Kidney (tissue), 22 donors: ENCODE data around the gene HDAC10. TPM values are rescaled to one million over a fixed set of nuclear protein-coding genes. Genes with fewer than 3 reads are reported as not detected.

Experiments
- DNase-seq, 5 donors: peaks; one replicate each; pipeline ENCODE4 v3.0.0-alpha.2; 2013 to 2020
- FAIRE-seq: peaks from 2 replicates; lab custom pipeline; 2012; peaks lifted over from hg19 to GRCh38; lab: Jason Lieb, UNC
- H3K27ac ChIP-seq, 2 donors: one replicate each; pipeline ENCODE4 v1.7.0; 2013; ENCODE audit warnings: low read depth in 2 of 2, low read length in 2 of 2, inconsistent platforms in 1 of 2
- H3K27me3 ChIP-seq: one replicate; pipeline ENCODE4 v1.7.1; 2013; ENCODE audit warnings: low read length, inconsistent platforms; ENCODE audit not compliant: control insufficient read depth, insufficient read depth
- H3K36me3 ChIP-seq, 3 donors: one replicate each; pipeline versions ENCODE4 v1.7.0 to v1.7.1; 2013; ENCODE audit warnings: low read length in 3 of 3, control low read depth in 1 of 3, inconsistent platforms in 1 of 3; ENCODE audit not compliant: insufficient read depth in 3 of 3, control insufficient read depth in 2 of 3
- H3K4me1 ChIP-seq, 3 donors: one replicate each; pipeline versions ENCODE4 v1.7.0 to v1.7.1; 2013; ENCODE audit warnings: low read length in 3 of 3, inconsistent platforms in 1 of 3, low read depth in 1 of 3; ENCODE audit not compliant: control insufficient read depth in 2 of 3, insufficient read depth in 2 of 3
- H3K4me3 ChIP-seq, 3 donors: one replicate each; pipeline versions ENCODE4 v1.7.0 to v1.8.1; 2013; ENCODE audit warnings: low read length in 3 of 3, control low read depth in 1 of 3, inconsistent platforms in 1 of 3
- H3K9ac ChIP-seq, 3 donors: one replicate each; pipeline versions ENCODE4 v1.7.0 to v1.7.1; 2013; ENCODE audit warnings: low read length in 3 of 3, control low read depth in 1 of 3, inconsistent platforms in 1 of 3
- H3K9me3 ChIP-seq, 3 donors: one replicate each; pipeline versions ENCODE4 v1.7.0 to v1.7.1; 2013; ENCODE audit warnings: low read length in 3 of 3, control low read depth in 1 of 3, inconsistent platforms in 1 of 3; ENCODE audit not compliant: control insufficient read depth in 2 of 3, insufficient read depth in 1 of 3
- CTCF ChIP-seq: IDR thresholded peaks from 3 replicates; pipeline ENCODE4 v1.5.1; 2012; ENCODE audit warnings: mild to moderate bottlenecking, moderate library complexity, borderline replicate concordance; ENCODE audit not compliant: insufficient read depth; ENCODE audit errors: extremely low read depth
- intact Hi-C: fragments of 100-400 bp; cut with DNase I; formaldehyde crosslinking; loops from one replicate; pipeline ENCODE4 v1.11.1; 2022
- long read RNA-seq, 10 donors: library from polyadenylated mRNA in 1 of 10; unstranded in 1 of 10; transcript quantifications; one replicate each; pipeline ENCODE4 v2.0.0 and lab custom pipeline, GENCODE V29; 2021 to 2026
- polyA plus RNA-seq: library from polyadenylated mRNA; stranded (reverse); fragments of 350-450 nt; fragmentation: Illumina TruSeq; extraction: RNeasy Lipid Tissue Mini Kit (QIAGEN cat#74804); gene quantifications from one replicate; pipeline ENCODE4 v1.2.3, GENCODE V29; 2014; ENCODE audit warnings: low read depth, low replicate concordance; ENCODE audit not compliant: insufficient read depth
- total RNA-seq: library from RNA; stranded (reverse); fragmentation: NEBNext Ultra II Directional; extraction: Animal tissue kit (Norgen Biotek cat#: 25700); gene quantifications from one replicate; pipeline ENCODE4 v1.2.1, GENCODE V29; 2021
- donor health status: control.
- donor health status: control.
- donor health status: control.
- donor health status: control.
- donor health status: control.
- donor health status: DM: yes; HTN: yes; CAD: no.
- donor health status: Normal renal cell carcinoma (clear cell type).

The HDAC10 gene, protein sequence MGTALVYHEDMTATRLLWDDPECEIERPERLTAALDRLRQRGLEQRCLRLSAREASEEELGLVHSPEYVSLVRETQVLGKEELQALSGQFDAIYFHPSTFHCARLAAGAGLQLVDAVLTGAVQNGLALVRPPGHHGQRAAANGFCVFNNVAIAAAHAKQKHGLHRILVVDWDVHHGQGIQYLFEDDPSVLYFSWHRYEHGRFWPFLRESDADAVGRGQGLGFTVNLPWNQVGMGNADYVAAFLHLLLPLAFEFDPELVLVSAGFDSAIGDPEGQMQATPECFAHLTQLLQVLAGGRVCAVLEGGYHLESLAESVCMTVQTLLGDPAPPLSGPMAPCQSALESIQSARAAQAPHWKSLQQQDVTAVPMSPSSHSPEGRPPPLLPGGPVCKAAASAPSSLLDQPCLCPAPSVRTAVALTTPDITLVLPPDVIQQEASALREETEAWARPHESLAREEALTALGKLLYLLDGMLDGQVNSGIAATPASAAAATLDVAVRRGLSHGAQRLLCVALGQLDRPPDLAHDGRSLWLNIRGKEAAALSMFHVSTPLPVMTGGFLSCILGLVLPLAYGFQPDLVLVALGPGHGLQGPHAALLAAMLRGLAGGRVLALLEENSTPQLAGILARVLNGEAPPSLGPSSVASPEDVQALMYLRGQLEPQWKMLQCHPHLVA
- 43.8 TPM for total RNA-seq
- 20.4 TPM for polyA plus RNA-seq
- long read RNA-seq, donor 1, partial matches to known transcripts = 0 of 1 reads
- long read RNA-seq, donor 1, other reads (novel, unspliced or antisense) = 0 of 1 reads
- long read RNA-seq, donor 2, partial matches to known transcripts = 0 of 2 reads
- long read RNA-seq, donor 2, other reads (novel, unspliced or antisense) = 0 of 2 reads
- long read RNA-seq, donor 3, partial matches to known transcripts = 0 of 1 reads
- long read RNA-seq, donor 3, other reads (novel, unspliced or antisense) = 0 of 1 reads
- long read RNA-seq, donor 4, partial matches to known transcripts = 0 of 1 reads
- long read RNA-seq, donor 4, other reads (novel, unspliced or antisense) = 0 of 1 reads
- long read RNA-seq, donor 5 = 0 reads
- long read RNA-seq, donor 6, partial matches to known transcripts = 0 of 2 reads
- long read RNA-seq, donor 6, other reads (novel, unspliced or antisense) = 0 of 2 reads
- long read RNA-seq, donor 7, transcript HDAC10-201 (20 exons, 2,687 nt) = major isoform, 6 of 28 reads
- long read RNA-seq, donor 7, partial matches to known transcripts = 14 of 28 reads
- long read RNA-seq, donor 7, other reads (novel, unspliced or antisense) = 8 of 28 reads
- long read RNA-seq, donor 8, partial matches to known transcripts = 0 of 1 reads
- long read RNA-seq, donor 8, other reads (novel, unspliced or antisense) = 0 of 1 reads
- long read RNA-seq, donor 9 = 0 reads
- long read RNA-seq, donor 10, partial matches to known transcripts = 0 of 2 reads
- long read RNA-seq, donor 10, other reads (novel, unspliced or antisense) = 0 of 2 reads

GRCh38 chr22:50250555-50251476 lies at the start of gene HDAC10:
Gene HDAC10, minus strand, starts transcription at chr22:50251265. Its CDS starts 233 bp downstream, at chr22:50251032.
- H3K9me3 ChIP-seq = no peaks in the 10 kb centered on the region
- no peak within 1 kb of the TSS for H3K27ac ChIP-seq
- peaks cover 0 to 27% (median 7%) of the 10 kb centered on the region in 3 donors for H3K4me1 ChIP-seq
- FAIRE-seq (no peak), DNase-seq (peak; percentile 72 to 92 (median 82))
- H3K36me3 ChIP-seq = peaks cover 0 to 10% (median 0%) of the 10 kb centered on the region in 3 donors
- peak within 1 kb of the TSS; percentile 39 to 72 (median 60) for H3K4me3 ChIP-seq
- no peaks in the 10 kb centered on the region for H3K27me3 ChIP-seq
- intact Hi-C loops = no loop called here
- no peak for TF ChIP-seq CTCF
- peak within 1 kb of the TSS; percentile 15 to 61 (median 18) for H3K9ac ChIP-seq

DNA sequence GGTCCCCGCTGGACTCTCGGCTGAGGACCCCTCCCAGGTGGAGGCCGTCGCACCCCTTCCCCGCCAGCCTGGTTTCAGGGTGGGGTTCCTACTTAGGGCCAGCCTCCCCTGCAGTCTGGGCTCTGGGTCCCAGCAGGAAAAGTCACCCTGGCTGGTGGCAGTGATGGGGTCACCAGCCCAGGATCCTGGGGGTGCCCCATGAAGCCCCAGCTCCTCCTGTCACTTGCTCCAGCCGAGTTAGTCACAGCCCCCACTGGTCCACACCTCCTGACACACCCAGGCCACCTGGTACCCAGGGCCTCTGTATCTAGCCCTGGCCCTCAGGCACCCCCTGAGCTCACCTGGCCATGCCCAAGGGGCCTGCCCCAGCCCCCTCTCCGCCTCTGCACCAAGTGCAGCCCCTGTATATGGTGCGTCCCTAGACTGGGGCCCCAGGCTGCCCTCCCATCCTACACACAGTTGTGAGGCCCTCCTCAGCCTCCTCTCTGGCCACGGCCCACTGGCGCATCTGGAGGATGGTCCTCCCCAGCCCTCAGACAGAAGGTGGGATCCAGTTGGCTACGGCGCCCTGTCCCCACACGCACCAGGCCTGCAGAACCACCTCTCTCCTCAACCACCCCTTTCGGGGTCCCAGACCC lies 49.7 kb upstream of the HDAC10 start:
- no peaks in the 10 kb centered on the region for H3K36me3 ChIP-seq
- FAIRE-seq (no peak), DNase-seq (no peak)
- intact Hi-C loops = no loop called here
- TF ChIP-seq CTCF = no peak
- H3K27me3 ChIP-seq = no peaks in the 10 kb centered on the region
- no peak overlapping the region for H3K4me3 ChIP-seq
- no peaks in the 10 kb centered on the region for H3K9me3 ChIP-seq
- H3K9ac ChIP-seq = peak overlapping the region in 1 of 3 donors; percentile 46
- H3K4me1 ChIP-seq = peaks cover 0 to 84% (median 55%) of the 10 kb centered on the region in 3 donors
- peak overlapping the region in 1 of 2 donors; percentile 63 for H3K27ac ChIP-seq
